ENCODE data around the gene ZNF521.
"Not testable (repeated sequence)": the region's sequence is repeated elsewhere in the genome, so short reads cannot be mapped to it uniquely, and the experiment has no call there.

ZNF521 gene

GRCh38 chr18:25042641-25043051 lies 309.3 kb downstream of the ZNF521 start:
- Histone ChIP-seq H3K27me3 (ENCODE audit: control insufficient read depth, insufficient read depth, low read length) (peaks cover 30% of the 10 kb centered on the region), H3K27ac (ENCODE audit: low read length) (no peak overlapping the region), H3K4me3 (ENCODE audit: low read length) (no peak overlapping the region), H3K36me3 (ENCODE audit: control insufficient read depth, insufficient read depth, low read length) (no peaks in the 10 kb centered on the region), H3K9me3 (ENCODE audit: control insufficient read depth, insufficient read depth, low read length) (no peaks in the 10 kb centered on the region), H3K4me1 (ENCODE audit: control insufficient read depth, insufficient read depth, low read length) (no peaks in the 10 kb centered on the region; the same call in 1 of the 2 replicates)
- no CpG with 5 or more reads among the region's 4 CpGs for WGBS (ENCODE audit: insufficient coverage, insufficient read length)
- no peak for DNase-seq (ENCODE audit: low read depth, low spot score)

GRCh38 chr18:25039781-25040180 lies 312.2 kb downstream of the ZNF521 start:
- H3K27me3 ChIP-seq (ENCODE audit: control insufficient read depth, insufficient read depth, low read length): peaks cover 10% of the 10 kb centered on the region; the same call in 1 of the 2 replicates
- H3K36me3 ChIP-seq (ENCODE audit: control insufficient read depth, insufficient read depth, low read length): no peaks in the 10 kb centered on the region
- no peaks in the 10 kb centered on the region for H3K4me1 ChIP-seq (ENCODE audit: control insufficient read depth, insufficient read depth, low read length)
- WGBS (ENCODE audit: insufficient coverage, insufficient read length): no CpG with 5 or more reads among the region's 3 CpGs
- no peak overlapping the region for H3K4me3 ChIP-seq (ENCODE audit: low read length)
- no peaks in the 10 kb centered on the region for H3K9me3 ChIP-seq (ENCODE audit: control insufficient read depth, insufficient read depth, low read length)
- no peak overlapping the region for H3K27ac ChIP-seq (ENCODE audit: low read length)
- DNase-seq (ENCODE audit: low read depth, low spot score): no peak

- Histone ChIP-seq H3K27ac (ENCODE audit: low read length) (no peak overlapping the region), H3K4me1 (ENCODE audit: control insufficient read depth, insufficient read depth, low read length) (no peaks in the 10 kb centered on the region), H3K4me3 (ENCODE audit: low read length) (no peak overlapping the region), H3K36me3 (ENCODE audit: control insufficient read depth, insufficient read depth, low read length) (no peaks in the 10 kb centered on the region), H3K9me3 (ENCODE audit: control insufficient read depth, insufficient read depth, low read length) (no peaks in the 10 kb centered on the region), H3K27me3 (ENCODE audit: control insufficient read depth, insufficient read depth, low read length) (peaks cover 5% of the 10 kb centered on the region; the same call in 1 of the 2 replicates)
- WGBS (ENCODE audit: insufficient coverage, insufficient read length): no CpG with 5 or more reads among the region's 8 CpGs
- DNase-seq (ENCODE audit: low read depth, low spot score): no peak
Measured at GRCh38 chr18:25038261-25038660, 313.7 kb downstream of the ZNF521 start.

- no peaks in the 10 kb centered on the region for H3K27me3 ChIP-seq (ENCODE audit: control insufficient read depth, insufficient read depth, low read length)
- no peaks in the 10 kb centered on the region for H3K4me1 ChIP-seq (ENCODE audit: control insufficient read depth, insufficient read depth, low read length)
- no peaks in the 10 kb centered on the region for H3K9me3 ChIP-seq (ENCODE audit: control insufficient read depth, insufficient read depth, low read length)
- no peak overlapping the region for H3K27ac ChIP-seq (ENCODE audit: low read length)
- no peak for DNase-seq (ENCODE audit: low read depth, low spot score)
- no CpG with 5 or more reads among the region's 4 CpGs for WGBS (ENCODE audit: insufficient coverage, insufficient read length)
- H3K36me3 ChIP-seq (ENCODE audit: control insufficient read depth, insufficient read depth, low read length): no peaks in the 10 kb centered on the region
- H3K4me3 ChIP-seq (ENCODE audit: low read length): no peak overlapping the region
Measured at GRCh38 chr18:25033747-25034471, 318.1 kb downstream of the ZNF521 start.

GRCh38 chr18:25033175-25033574 lies 318.8 kb downstream of the ZNF521 start:
- DNase-seq (ENCODE audit: low read depth, low spot score); H3K27me3 ChIP-seq (ENCODE audit: control insufficient read depth, insufficient read depth, low read length); H3K36me3 ChIP-seq (ENCODE audit: control insufficient read depth, insufficient read depth, low read length); H3K27ac ChIP-seq (ENCODE audit: low read length); H3K4me1 ChIP-seq (ENCODE audit: control insufficient read depth, insufficient read depth, low read length); H3K9me3 ChIP-seq (ENCODE audit: control insufficient read depth, insufficient read depth, low read length); H3K4me3 ChIP-seq (ENCODE audit: low read length): not testable (repeated sequence)
- no CpG with 5 or more reads among the region's 6 CpGs for WGBS (ENCODE audit: insufficient coverage, insufficient read length)

GRCh38 chr18:25029802-25030201 lies 322.2 kb downstream of the ZNF521 start:
- Histone ChIP-seq H3K4me3 (ENCODE audit: low read length) (no peak overlapping the region), H3K27me3 (ENCODE audit: control insufficient read depth, insufficient read depth, low read length) (0 out of 2 replicates have a peak, but pooled peaks cover 3% of the 10 kb centered on the region), H3K27ac (ENCODE audit: low read length) (no peak overlapping the region), H3K36me3 (ENCODE audit: control insufficient read depth, insufficient read depth, low read length) (no peaks in the 10 kb centered on the region), H3K4me1 (ENCODE audit: control insufficient read depth, insufficient read depth, low read length) (no peaks in the 10 kb centered on the region), H3K9me3 (ENCODE audit: control insufficient read depth, insufficient read depth, low read length) (no peaks in the 10 kb centered on the region)
- no peak for DNase-seq (ENCODE audit: low read depth, low spot score)
- WGBS (ENCODE audit: insufficient coverage, insufficient read length): no CpG with 5 or more reads among the region's 1 CpG

GRCh38 chr18:25019931-25020330 lies 332.0 kb downstream of the ZNF521 start:
- no peaks in the 10 kb centered on the region for H3K9me3 ChIP-seq (ENCODE audit: control insufficient read depth, insufficient read depth, low read length)
- H3K36me3 ChIP-seq (ENCODE audit: control insufficient read depth, insufficient read depth, low read length): no peaks in the 10 kb centered on the region
- no peak overlapping the region for H3K4me3 ChIP-seq (ENCODE audit: low read length)
- no peaks in the 10 kb centered on the region for H3K4me1 ChIP-seq (ENCODE audit: control insufficient read depth, insufficient read depth, low read length)
- no peaks in the 10 kb centered on the region for H3K27me3 ChIP-seq (ENCODE audit: control insufficient read depth, insufficient read depth, low read length)
- DNase-seq (ENCODE audit: low read depth, low spot score): no peak
- H3K27ac ChIP-seq (ENCODE audit: low read length): no peak overlapping the region

GRCh38 chr18:25019086-25019860 lies 332.7 kb downstream of the ZNF521 start:
- no peaks in the 10 kb centered on the region for H3K27me3 ChIP-seq (ENCODE audit: control insufficient read depth, insufficient read depth, low read length)
- no peaks in the 10 kb centered on the region for H3K4me1 ChIP-seq (ENCODE audit: control insufficient read depth, insufficient read depth, low read length)
- DNase-seq (ENCODE audit: low read depth, low spot score): no peak
- no peaks in the 10 kb centered on the region for H3K36me3 ChIP-seq (ENCODE audit: control insufficient read depth, insufficient read depth, low read length)
- H3K4me3 ChIP-seq (ENCODE audit: low read length): no peak overlapping the region
- no peak overlapping the region for H3K27ac ChIP-seq (ENCODE audit: low read length)
- WGBS (ENCODE audit: insufficient coverage, insufficient read length): no CpG with 5 or more reads among the region's 8 CpGs
- no peaks in the 10 kb centered on the region for H3K9me3 ChIP-seq (ENCODE audit: control insufficient read depth, insufficient read depth, low read length)

GRCh38 chr18:25016666-25017065 lies 335.3 kb downstream of the ZNF521 start:
- Histone ChIP-seq H3K9me3 (ENCODE audit: control insufficient read depth, insufficient read depth, low read length) (no peaks in the 10 kb centered on the region), H3K36me3 (ENCODE audit: control insufficient read depth, insufficient read depth, low read length) (no peaks in the 10 kb centered on the region), H3K27me3 (ENCODE audit: control insufficient read depth, insufficient read depth, low read length) (no peaks in the 10 kb centered on the region), H3K4me1 (ENCODE audit: control insufficient read depth, insufficient read depth, low read length) (no peaks in the 10 kb centered on the region), H3K4me3 (ENCODE audit: low read length) (no peak overlapping the region), H3K27ac (ENCODE audit: low read length) (no peak overlapping the region)
- DNase-seq (ENCODE audit: low read depth, low spot score): no peak
- WGBS (ENCODE audit: insufficient coverage, insufficient read length): no CpG with 5 or more reads among the region's 13 CpGs

GRCh38 chr18:25016181-25016580 lies 335.8 kb downstream of the ZNF521 start:
- no peaks in the 10 kb centered on the region for H3K9me3 ChIP-seq (ENCODE audit: control insufficient read depth, insufficient read depth, low read length)
- no peak overlapping the region for H3K4me3 ChIP-seq (ENCODE audit: low read length)
- no peak overlapping the region for H3K27ac ChIP-seq (ENCODE audit: low read length)
- no CpG with 5 or more reads among the region's 17 CpGs for WGBS (ENCODE audit: insufficient coverage, insufficient read length)
- no peaks in the 10 kb centered on the region for H3K36me3 ChIP-seq (ENCODE audit: control insufficient read depth, insufficient read depth, low read length)
- DNase-seq (ENCODE audit: low read depth, low spot score): no peak
- no peaks in the 10 kb centered on the region for H3K4me1 ChIP-seq (ENCODE audit: control insufficient read depth, insufficient read depth, low read length)
- H3K27me3 ChIP-seq (ENCODE audit: control insufficient read depth, insufficient read depth, low read length): no peaks in the 10 kb centered on the region

Measured in iPS DF 6.9 (cell line).